HG02938 (cell line): Measurements from ENCODE around the gene FAM13A.
A peak's percentile ranks its signal among the peaks of the same experiment; 100 is the strongest.
"Not testable (repeated sequence)": the region's sequence is repeated elsewhere in the genome, so short reads cannot be mapped to it uniquely, and the experiment has no call there.

Source experiments
- ATAC-seq: cut with Tn5 transposase; IDR thresholded peaks from one replicate; pipeline ENCODE4 v1.9.1; 2021; ENCODE audit warnings: mild to moderate bottlenecking, moderate library complexity; ENCODE audit not compliant: unreplicated experiment

The FAM13A gene

DNA sequence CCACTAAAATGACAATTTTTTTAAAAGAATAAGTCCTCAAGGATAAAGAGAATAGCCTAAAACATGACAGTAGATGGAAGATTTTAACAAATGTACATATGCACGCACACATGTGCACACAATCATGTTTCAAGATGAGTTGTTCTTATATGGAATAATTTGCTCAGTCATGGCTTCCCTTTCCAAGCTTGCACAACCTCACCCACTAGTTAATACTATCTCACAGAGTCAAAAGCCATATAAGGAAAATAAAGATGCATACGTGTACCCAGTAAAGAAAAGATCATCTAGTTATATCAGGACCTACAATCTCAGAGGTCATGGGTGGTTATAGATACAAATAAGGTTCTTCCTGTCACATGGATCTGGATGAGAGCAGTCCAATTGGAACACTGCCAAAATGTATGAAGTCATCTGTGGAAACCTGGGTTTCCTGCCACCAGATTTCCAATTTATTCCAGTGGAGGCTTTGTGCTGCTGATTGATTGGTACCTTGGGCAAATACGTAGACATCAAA is 56.1 kb downstream of the FAM13A start:
- ATAC-seq, result no peak

GRCh38 chr4:89000382-89000781 is 56.6 kb downstream of the FAM13A start:
- no peak for ATAC-seq

DNA sequence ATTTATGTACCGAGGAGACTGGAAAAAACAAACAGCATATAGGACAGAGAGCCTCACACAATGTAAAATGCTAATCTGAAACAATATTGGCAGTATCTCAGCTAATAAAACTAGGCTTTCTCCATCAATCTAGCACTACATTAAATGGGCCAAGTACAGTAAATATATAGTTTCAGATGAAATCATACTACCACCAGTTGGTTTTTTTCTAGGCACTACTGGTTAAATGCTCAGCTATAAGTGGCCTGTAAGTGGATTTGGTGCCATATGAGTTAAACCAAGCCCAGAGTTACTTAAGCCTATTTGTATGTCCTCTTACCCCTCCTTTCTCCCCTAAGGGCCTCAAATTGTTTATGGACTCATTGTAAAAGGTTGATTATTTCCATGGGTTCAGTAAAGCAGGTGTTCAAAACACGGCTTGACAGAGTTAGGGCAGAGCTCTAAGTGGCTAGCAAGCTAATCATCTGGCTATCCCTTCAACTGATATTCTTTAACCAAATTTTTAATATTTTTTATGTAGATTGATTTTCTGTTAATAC is 57.5 kb downstream of the FAM13A start:
- no peak for ATAC-seq

GRCh38 chr4:88998891-88999290 is 58.1 kb downstream of the FAM13A start:
- no peak for ATAC-seq

DNA sequence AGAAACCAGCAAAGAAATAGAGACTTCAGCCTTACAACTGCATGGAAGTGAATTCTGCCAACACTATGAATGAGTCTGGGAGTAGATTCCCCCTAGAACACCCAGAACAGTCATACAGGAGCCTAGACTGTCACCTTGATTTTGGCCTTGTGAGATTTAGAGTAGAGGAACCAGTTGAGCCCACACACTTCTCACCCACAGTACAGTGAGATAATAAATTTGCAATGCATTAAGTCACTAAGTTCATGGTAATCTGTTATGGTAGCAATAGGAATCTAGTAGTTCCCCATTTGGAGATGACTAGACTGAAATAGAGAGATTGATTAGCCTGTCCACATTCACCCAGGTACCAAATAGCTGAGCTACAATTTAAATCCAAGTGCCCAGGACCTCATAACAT is 59.0 kb downstream of the FAM13A start:
- ATAC-seq, result no peak

DNA sequence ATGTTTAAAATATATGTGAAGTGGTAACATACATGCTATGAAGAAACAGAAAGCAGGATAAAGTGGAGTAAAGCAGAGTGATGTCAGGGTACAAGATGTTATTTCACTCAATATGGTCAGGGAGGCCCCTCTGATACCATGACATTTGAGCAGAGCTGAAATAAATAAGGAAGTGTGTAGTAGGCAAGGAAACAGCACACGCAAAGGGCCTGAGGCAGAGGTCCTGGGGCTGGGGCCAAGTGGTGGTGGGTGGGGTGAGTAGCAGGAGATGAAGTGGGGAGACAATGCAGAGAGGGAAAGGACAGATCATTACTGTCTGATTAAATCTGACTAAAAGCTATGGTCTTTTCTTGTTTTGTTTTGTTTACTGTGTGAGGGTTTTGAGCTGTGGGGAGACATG is 61.1 kb downstream of the FAM13A start:
- ATAC-seq, result no peak

- not testable (repeated sequence) for ATAC-seq
Observed at GRCh38 chr4:88995257-88995656, 61.7 kb downstream of the FAM13A start.

DNA sequence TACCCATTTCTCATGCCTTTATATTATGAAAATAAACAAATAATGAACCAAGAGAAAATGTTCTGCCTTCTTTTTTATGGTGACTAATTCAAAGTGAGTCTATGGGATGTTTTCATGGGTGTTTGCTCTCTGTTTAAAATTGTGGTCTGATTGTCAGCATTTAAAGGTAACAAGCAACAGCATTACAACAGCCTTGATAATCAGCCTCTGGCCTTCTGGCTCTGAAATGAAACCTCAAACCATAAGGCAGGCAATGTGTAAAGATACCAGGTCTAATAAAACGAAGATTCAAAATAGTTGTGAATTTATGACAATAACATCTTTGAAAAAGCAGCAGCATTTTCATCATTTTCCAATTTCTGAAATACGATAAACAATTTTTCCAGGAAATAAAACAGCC is 63.7 kb downstream of the FAM13A start:
- ATAC-seq, result no peak

GRCh38 chr4:88991746-88992145 is 65.2 kb downstream of the FAM13A start:
- no peak for ATAC-seq

DNA sequence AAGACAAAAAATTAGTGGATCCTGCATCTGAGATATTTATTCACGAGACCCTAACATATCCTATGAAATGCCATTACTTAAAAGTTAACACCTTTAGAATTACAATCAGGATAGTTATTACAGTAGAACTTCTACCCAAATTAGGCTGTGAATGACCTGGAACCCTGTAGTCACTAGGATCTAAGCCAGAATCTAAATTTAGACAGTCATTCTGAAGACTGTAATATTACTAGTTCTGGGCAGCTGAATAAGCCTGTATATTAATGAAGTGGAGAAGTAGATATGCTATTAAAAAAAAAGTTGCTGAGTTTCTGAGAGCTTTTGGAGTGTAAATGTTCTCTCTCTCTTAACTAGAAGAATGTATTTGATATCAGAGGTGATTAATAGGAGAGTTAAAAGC is 67.0 kb downstream of the FAM13A start:
- no peak for ATAC-seq

DNA sequence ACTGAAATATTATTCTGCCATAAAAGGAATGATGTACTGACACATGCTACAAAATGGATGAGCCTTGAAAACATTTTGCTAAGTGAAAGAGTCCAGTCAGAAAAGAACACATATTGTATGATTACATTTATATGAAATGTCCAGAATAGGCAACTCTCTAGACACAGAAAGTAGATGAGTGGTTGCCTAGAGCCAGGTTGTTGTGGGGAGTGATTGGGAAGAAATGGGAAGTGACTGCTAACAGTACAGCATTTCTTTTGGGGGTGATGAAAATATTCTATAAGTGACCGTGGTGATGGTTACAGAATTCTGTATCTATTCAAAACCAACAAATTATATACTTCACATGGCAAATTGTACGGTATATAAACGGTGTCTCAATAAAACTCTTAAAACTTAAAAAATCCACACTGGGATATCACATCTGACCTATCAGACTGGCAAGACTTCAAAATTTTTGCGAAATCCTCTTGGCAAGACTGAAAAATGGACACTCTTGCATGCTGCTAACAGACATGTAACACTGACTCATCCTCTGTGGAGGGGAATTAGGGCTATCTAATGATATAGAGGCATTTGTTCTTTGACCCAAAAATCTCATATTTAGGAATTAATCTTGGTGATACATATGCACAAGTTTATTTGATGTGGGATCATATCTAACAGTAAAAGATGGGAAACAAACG is 71.8 kb downstream of the FAM13A start:
- no peak for ATAC-seq

DNA sequence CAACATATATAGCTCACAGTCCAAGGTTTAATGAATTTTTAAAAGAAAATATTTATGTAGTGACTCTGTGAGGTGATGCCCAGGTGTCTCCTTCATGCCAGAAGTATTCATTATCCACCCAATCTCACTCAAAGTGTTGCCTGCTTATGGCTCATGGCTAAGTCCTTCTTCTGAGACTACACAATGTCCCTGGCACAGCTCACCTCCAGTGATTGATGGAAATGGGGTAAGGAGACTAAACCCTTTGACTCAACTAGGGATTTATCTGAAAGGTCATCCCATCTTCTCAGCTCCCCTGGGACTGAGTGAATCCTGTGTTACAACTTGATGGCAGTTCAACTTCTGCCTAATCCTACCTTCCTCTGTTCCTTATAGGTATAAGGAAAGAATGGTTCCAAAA is 74.2 kb downstream of the FAM13A start:
- no peak for ATAC-seq

DNA sequence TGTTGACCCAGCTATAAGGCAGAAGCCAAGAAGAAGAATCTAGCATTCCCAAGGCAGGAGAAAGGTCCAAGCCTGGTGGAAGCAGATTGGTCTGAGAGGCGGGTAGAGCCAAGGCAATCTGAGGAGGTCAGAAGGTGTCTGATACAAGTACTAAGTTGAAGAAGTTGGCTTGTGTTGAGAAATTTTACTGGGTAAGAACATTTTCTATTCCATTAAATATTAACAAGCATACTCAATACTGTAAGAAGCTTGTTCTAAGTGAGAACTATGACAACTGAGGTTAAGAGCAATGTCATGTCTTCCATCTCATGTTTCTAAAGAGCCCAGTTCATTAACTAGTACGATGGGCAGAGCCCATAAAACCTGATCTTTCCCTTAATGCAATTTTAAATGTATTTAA is 75.0 kb downstream of the FAM13A start:
- peak; percentile 90 for ATAC-seq

DNA sequence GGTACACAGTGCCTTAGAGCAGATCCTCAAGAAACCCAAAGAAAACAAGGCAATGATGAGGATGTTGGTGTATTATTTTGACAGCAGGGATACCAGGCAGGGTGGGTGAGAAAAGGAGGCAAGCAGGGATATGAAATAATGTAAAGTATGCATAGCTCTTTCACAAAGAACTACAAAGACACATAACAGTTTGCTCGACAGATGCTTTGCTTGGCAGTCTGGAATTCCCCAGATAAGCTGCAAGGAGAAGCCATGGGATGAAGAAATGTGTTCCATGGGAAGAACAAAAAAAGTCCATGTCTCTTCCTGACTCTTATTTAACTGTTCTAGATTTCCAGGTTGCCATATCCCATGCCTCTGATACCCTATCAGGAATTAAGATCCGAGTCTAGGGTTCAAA is 75.4 kb downstream of the FAM13A start:
- ATAC-seq, result no peak

GRCh38 chr4:88979276-88979675 is 77.7 kb downstream of the FAM13A start:
- ATAC-seq, result no peak

- no peak for ATAC-seq
Observed at GRCh38 chr4:88976775-88977035, 80.3 kb downstream of the FAM13A start.

DNA sequence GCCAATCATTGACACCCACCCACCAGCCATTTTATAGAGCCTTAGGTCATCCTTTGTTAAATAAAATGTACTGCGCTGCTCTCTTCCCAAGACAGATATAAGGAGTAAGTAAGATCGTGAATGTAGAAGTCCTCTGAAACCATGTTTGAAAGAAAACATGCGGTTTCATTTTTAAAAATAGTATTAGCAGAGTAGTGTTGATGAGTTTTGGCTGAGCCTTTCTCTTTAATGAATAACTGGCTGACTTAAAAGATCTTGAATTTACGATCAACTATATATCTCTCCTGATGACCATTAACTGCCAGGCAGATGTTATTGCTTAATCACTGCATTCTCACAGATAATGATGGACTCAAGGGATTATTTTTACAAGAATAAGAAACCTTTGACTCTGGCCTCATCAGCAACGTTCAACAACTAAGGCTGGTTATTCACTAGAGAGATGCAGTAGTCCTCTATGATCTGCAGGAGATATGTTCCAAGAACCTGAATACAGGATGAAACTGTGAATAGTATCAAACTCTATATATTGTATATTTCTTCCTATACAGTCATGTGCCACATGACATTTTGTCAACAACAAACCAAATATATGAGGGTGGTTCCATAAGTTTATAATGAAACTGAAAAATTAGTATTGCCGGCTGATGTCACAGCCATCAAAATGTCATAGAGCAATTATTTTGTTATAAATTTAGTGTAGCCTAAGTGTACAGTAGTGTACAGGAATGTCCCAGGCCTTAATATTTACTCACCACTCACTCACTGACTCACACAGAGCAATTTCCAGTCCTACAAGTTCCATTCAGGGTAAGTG is 80.8 kb downstream of the FAM13A start:
- no peak for ATAC-seq

- ATAC-seq, result no peak
Observed at GRCh38 chr4:88971536-88971935, 85.4 kb downstream of the FAM13A start.

DNA sequence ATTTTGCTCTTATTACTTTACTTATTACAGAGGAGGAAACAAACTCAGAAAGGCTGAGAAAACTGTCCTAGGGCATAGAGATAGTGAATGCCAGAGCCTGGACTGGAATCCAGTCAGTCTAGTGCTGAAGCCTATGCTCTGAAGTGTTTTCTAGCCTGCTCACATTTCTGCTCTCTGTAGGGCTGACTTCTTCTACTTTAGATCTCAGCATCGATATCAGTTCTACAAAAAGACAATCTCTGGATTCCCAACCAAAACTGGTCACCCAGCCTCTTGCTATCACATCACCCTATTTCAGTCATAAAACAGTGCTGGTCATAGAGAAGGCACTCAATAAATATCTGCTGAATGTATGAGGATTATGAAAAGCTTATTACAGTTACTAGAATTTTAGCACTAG is 87.2 kb downstream of the FAM13A start:
- ATAC-seq, result no peak

DNA sequence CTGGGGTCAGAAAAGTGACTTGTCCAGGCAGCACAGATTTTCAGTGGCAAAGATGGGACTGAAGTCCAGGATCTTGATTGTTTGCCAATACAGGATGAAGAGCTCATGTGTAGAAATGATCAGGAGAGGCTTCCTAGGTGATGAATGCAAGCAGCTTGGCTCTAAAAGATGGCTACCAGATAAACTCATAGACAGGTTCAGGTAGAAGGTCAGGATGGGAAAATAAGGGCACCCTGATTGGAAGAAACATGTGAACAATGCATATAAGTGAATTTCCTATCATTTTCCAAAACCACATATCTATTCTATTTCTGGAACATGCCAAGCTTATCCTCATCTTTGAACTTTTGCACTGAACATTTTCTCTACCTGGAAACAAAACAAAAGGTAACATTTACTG is 87.7 kb downstream of the FAM13A start:
- no peak for ATAC-seq

DNA sequence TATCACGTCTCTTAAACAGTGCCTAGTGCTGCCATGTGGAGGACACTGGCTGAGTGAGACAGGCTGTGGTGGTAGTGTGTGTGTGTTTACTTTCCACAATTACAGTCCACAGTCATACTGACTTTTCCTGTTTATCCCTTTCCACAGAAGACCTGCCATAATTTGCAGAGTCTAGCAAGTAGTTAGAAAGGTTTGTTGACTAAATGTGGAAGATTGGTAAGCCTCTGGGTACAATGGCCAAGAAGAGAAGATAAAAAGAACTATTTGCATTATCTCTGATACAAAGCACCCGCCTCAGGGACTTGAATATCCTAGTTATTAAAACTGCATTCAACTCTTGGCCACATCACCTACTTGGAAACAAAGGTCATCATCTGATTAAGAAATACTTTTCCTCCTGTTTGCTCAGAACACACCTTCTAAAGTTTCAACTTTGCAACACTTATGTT is 89.1 kb downstream of the FAM13A start:
- ATAC-seq, result no peak

DNA sequence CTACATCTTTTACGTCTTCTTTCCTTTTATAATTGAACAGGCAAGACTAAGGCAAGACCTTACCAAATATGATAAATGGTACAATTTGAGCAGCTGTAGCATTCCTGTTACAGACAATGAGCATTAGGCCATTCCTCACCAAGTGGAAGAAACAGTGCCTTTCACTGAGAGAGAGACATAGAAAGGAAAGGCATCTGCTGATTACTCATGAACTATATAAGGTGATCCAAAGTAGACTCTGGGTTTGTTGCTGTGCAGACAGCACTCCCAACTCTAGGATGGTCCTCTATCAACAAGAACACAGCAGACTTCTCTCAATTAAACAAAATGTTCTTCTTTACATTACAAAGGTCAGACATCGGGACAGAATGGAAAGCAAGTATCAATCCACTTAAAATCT is 91.9 kb downstream of the FAM13A start:
- ATAC-seq, result no peak
